A549 (cell line): ENCODE data around the gene IPO4.

Experiments
- ELK1 ChIP-seq: fragments of 150-350 bp; IDR thresholded peaks from 2 replicates; pipeline ENCODE4 v1.6.1; 2014; ENCODE audit warnings: low read depth, mild to moderate bottlenecking, low read length
- GATA3 ChIP-seq: IDR thresholded peaks from 2 replicates; pipeline ENCODE4 v1.6.1; 2012; ENCODE audit warnings: borderline replicate concordance
- POLR2A ChIP-seq: IDR thresholded peaks from 2 replicates; pipeline ENCODE4 v1.6.1; 2012; ENCODE audit warnings: mild to moderate bottlenecking, low read length
- SMC3 ChIP-seq: fragments of >200 bp; sonication (Bioruptor Twin); formaldehyde crosslinking; IDR thresholded peaks from 3 replicates; pipeline ENCODE4 v1.6.1; 2018; ENCODE audit warnings: inconsistent platforms
- USF2 ChIP-seq: fragments of 450-650 bp; IDR thresholded peaks from 2 replicates; pipeline ENCODE4 v1.6.1; 2014; ENCODE audit warnings: antibody characterized with exemption

- TF ChIP-seq ELK1 = no peak
- TF ChIP-seq SMC3 = no peak
- TF ChIP-seq POLR2A = no peak
- no peak for TF ChIP-seq GATA3
- no peak for TF ChIP-seq USF2
These were observed 6.2 kb upstream of the IPO4 start for GRCh38 chr14:24194873-24195185.
